Stimulated activated CD4-positive, alpha-beta T cell treated with anti-CD3 and anti-CD28 coated beads, Interleukin-15, amount 100 ng/mL, for 1 hour (primary cell): ENCODE measurements around the gene HAGHL.
"Not testable (repeated sequence)": the region's sequence is repeated elsewhere in the genome, so short reads cannot be mapped to it uniquely, and the experiment has no call there.

Experiments used
- DNase-seq, 2 donors: peaks; one replicate each; pipeline ENCODE4 v3.0.0-alpha.2; 2020; ENCODE audit warnings: low read depth in 1 of 2, low spot score in 1 of 2

The HAGHL gene

GRCh38 chr16:767743-768235 is 40.9 kb downstream of the HAGHL start:
- DNase-seq = no peak

GRCh38 chr16:768428-768827 is 41.5 kb downstream of the HAGHL start:
- no peak for DNase-seq

GRCh38 chr16:769184-769784 is 42.4 kb downstream of the HAGHL start:
- no peak for DNase-seq

- DNase-seq = no peak
Measured at GRCh38 chr16:769934-770333, 43.0 kb downstream of the HAGHL start.

GRCh38 chr16:770411-770810 is 43.5 kb downstream of the HAGHL start:
- DNase-seq = no peak

- DNase-seq = no peak
Measured at GRCh38 chr16:772959-773358, 46.1 kb downstream of the HAGHL start.

- no peak for DNase-seq
Measured at GRCh38 chr16:774086-775001, 47.4 kb downstream of the HAGHL start.

GRCh38 chr16:775236-775796 is 48.4 kb downstream of the HAGHL start:
- DNase-seq = no peak

GRCh38 chr16:776298-776697 is 49.4 kb downstream of the HAGHL start:
- DNase-seq = not testable (repeated sequence)

GRCh38 chr16:776824-777223 is 49.9 kb downstream of the HAGHL start:
- no peak for DNase-seq

GRCh38 chr16:777826-778225 is 50.9 kb downstream of the HAGHL start:
- no peak for DNase-seq

- no peak for DNase-seq
Measured at GRCh38 chr16:778447-778846, 51.5 kb downstream of the HAGHL start.

- no peak for DNase-seq
Measured at GRCh38 chr16:778909-779527, 52.1 kb downstream of the HAGHL start.
